GM12892 (cell line): Measurements from ENCODE around the gene RASA2.

Source experiments
- POLR2A ChIP-seq: IDR thresholded peaks from 2 replicates; pipeline ENCODE4 v1.6.1; 2011; ENCODE audit warnings: low read depth, low read length, control low read depth
- POLR2AphosphoS5 ChIP-seq: IDR thresholded peaks from 2 replicates; pipeline ENCODE4 v1.6.1; 2011; ENCODE audit warnings: low read depth, low read length, control low read depth
- TAF1 ChIP-seq: IDR thresholded peaks from 2 replicates; pipeline ENCODE4 v1.6.1; 2011; ENCODE audit warnings: low read depth, mild to moderate bottlenecking, control low read depth, low read length, borderline replicate concordance

GRCh38 chr3:141514382-141514781 is 27.6 kb downstream of the RASA2 start:
- TF ChIP-seq POLR2A, result no peak
- no peak for TF ChIP-seq POLR2AphosphoS5
- no peak for TF ChIP-seq TAF1
